GM04503 (cell line): ENCODE data around the gene SIRT7.
"Not testable (repeated sequence)": the region's sequence is repeated elsewhere in the genome, so short reads cannot be mapped to it uniquely, and the experiment has no call there.

Experiments
- DNase-seq: peaks from one replicate; pipeline ENCODE4 v3.0.0-alpha.2; 2012; ENCODE audit warnings: low read depth

Gene SIRT7

DNA sequence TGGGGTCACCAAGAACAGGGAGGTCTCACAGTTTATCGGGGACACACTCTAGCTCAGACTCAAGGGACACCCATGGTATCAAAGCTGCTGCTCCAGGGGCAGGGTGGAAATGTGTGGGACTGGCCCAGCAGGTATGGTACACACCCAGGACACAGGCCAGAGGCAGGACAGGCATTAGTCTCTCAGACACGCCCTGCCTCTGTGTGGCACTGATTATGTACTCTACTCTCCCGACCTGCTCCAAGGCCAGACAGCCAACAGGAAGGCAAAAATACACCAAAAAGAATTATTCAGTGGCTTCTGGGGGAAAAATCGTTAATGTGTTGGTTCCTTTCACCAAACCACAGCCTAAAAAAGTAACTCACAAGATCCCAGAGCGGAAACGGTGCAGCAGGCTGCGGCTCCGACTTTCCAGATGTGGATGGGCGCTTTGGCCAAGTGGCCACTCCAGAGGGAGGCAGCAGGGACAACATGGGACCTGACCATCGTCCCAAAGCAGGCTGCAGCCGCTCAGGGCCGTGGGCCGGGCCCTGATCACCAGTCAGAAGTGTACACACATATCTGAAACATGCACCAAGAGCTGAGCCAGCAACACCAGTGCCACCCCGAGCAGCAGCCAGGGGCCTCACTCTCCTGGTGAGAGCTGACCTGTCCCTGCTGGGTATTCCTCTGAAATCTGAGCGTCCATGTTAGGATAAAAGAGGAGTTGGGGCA lies 1.0 kb upstream of the SIRT7 start:
- DNase-seq, result no peak

GRCh38 chr17:81918333-81918669 lies 325 bp upstream of the SIRT7 start:
- DNase-seq, result not testable (repeated sequence)

- DNase-seq, result no peak
Observed at GRCh38 chr17:81916234-81917001, 1.6 kb downstream of the SIRT7 start.

DNA sequence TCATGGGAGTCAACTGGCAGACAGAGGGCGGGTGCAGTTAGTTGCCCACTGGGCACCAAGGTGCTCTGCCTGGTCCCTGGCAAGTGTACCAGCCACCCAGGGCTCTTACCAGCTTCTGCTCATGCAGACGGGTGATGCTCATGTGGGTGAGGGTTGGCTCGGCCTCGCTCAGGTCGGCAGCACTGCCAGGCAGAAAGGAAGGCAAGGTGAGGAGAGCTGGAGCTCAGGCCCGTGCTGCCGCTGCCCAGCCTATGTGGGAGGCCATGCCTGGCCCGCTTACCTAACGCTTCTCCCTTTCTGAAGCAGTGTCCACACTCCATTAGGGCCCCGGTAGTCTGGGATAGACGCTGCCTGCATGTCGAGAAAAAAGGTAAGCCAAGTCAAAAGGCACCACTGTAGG lies 2.6 kb downstream of the SIRT7 start:
- no peak for DNase-seq

GRCh38 chr17:81914103-81914850 lies 3.7 kb downstream of the SIRT7 start:
- no peak for DNase-seq

DNA sequence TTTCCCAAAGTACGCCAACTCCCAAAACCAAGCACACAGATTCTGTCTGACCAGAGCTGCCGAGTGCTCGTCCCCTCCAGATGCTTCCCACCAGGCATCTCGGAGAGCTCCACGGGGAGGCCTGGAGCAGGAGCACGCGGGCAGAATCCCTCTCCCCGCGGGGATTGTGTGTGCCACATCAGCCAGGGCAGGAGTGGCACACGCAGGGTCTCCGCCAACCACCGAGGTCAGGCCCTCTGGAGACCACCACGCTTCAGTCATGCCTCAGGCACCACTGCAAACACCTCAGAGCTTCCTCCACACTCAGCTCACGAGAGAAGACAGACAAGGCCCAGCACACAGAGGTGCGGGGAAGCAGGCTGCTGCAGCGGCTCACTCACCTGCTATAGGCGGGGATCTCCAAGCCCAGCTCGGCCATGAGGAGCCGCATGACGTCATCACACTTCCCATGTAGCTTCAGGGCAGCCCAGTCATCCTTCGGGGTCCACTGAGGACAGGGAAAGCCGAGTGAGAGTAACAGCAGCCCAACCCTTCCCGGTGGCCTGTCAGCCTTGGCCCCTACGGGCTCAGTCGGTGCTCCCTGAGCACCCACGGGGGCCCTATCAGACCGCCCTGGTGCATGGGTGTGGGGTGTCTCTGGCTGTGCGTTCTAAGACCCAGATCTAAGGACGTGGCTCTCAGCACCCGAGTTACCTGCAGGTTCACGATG lies 4.4 kb downstream of the SIRT7 start:
- DNase-seq, result no peak

GRCh38 chr17:81912441-81913309 lies 5.3 kb downstream of the SIRT7 start:
- no peak for DNase-seq

DNA sequence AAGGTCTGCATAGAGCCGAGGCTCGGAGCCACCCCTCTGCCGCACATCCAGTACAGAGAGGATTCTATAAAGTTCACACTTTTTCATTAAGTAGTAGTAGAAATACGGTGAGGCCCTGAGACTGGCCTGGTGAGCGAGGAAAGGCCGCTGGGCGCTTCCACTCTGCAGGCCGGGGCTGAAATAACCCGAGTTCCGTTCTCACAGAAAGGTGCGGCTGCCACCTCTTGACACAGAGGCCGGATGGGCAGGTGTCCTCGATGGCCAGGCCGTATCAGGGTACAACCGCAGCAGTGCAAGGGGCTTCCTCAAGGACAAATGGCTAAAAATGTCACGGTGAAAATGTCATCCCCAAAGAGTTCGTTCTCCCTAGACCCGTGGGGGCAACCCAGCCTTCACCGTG lies 6.0 kb downstream of the SIRT7 start:
- no peak for DNase-seq

- DNase-seq, result no peak
Observed at GRCh38 chr17:81911277-81911961, 6.6 kb downstream of the SIRT7 start, which contains the start of gene PCYT2. PCYT2 (minus strand) TSS chr17:81911399; CDS start chr17:81911355, 44 bp downstream.

- DNase-seq, result no peak
Observed at GRCh38 chr17:81910840-81911276, 7.1 kb downstream of the SIRT7 start.

GRCh38 chr17:81909966-81910839 lies 7.8 kb downstream of the SIRT7 start:
- no peak for DNase-seq

DNA sequence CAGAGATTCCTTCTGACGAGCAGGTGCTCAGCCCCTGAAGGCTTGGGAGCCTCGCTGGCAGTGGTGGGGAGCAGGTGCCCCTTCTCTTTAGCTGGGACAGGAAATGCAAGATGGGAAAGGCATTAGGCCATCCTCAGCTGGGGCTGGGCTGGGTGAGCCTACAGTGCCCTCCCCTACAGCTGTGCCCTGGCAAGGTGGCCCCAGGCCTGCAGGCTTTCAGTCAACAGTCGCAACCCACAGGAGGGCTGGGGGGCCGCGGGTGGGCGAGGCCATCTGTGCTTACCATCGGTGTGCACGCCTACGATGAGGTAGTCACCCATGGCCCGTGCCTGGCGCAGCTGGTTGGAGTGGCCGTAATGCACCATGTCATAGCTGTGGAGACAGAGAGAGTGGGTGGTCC lies 8.7 kb downstream of the SIRT7 start:
- DNase-seq, result no peak

- DNase-seq, result no peak
Observed at GRCh38 chr17:81908793-81909192, 9.2 kb downstream of the SIRT7 start.

DNA sequence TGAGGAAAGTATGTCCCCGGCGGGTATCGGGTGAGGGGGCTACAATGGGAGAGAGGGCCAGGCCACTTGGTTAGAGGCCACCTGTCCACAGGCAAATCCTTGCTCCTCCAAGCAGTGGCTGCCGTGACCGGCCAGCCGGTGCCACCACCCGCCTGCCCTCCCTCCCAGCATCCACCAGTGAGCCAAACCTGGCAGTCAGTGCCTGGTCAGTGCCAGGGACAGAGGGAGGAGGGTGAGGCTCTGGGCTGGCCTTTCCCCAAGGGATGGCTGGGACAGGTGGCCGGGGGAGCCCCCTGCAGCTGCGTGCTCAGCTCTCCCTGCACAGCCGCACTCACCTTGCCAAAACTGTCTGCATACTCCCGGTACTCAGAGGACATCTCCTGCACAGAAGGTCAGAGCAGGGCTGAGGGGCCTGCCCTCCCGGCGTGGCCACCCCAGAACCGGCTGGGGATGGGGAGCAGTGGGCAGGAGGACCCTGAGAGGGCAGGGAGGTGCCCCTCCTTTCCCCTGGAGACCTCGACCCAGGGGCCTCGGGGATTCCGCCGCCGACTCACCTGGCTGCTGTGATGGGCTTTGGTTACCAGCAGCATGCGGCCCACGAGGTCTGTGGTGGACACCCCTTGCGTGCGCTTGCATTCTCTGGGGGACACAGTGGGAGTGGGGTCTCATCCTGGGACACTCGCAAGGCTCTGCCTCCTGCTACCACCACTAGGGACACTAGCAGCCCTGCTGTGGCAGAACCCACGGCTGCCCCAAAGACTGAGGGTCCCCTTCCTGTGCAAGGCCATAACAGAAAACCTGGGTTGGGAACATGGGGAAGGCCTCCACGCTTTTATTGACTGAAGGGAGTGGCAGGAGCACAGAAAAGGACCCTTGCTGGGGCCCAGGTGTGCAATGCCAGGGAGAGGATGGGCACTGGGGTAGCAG lies 10.5 kb downstream of the SIRT7 start:
- no peak for DNase-seq

GRCh38 chr17:81906476-81907218 lies 11.3 kb downstream of the SIRT7 start:
- no peak for DNase-seq

- DNase-seq, result no peak
Observed at GRCh38 chr17:81905993-81906392, 12.0 kb downstream of the SIRT7 start.

DNA sequence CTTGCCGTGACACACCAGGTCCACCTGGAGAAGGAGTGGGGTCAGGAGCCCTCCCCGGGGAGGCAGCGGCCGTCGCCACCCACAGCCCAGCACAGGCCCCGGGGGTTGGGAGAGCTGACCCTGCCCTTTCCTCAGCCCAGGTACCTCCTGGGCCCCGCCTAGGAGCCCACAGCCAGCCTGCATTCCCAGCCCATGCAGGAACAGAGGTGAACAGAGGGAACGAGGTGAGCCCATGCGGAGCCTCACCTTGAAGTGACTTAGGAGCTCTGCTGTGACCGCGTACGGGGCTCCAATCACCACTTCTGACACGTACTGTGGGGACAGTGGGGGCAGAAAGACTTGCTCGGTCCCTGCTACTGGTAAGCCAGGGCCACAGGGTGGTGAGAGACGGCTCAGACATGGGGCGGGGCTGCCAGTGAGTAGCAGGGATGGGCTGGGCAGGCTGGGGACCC lies 12.5 kb downstream of the SIRT7 start:
- DNase-seq, result no peak
